A549 (cell line): Measurements from ENCODE around the gene SORCS2. TPM values are rescaled to one million over a fixed set of nuclear protein-coding genes. Genes with fewer than 3 reads are reported as not detected.

Experiments
- ATAC-seq, 2 experiments: fragments of 200-7000 bp in 1 of 2; fragments of >200 bp in 1 of 2; cut with Nextera tagmentation in 1 of 2; cut with Tn5 transposase in 1 of 2; 3 replicates each; pipeline versions ENCODE4 v1.8.0 to v1.9.1; 2018 to 2020; ENCODE audit warnings: mild to moderate bottlenecking in 1 of 2, moderate library complexity in 1 of 2
- CTCF ChIA-PET: fragments of 300-600 bp; sonication (Branson Sonifier 250); formaldehyde crosslinking; extraction: SDS; loops from one replicate; lab custom pipeline; 2021; ENCODE audit warnings: antibody characterized with exemption, inconsistent platforms; lab: Yijun Ruan, JAX
- POLR2A ChIA-PET: fragments of 350-600 bp; formaldehyde crosslinking; extraction: SDS; loops from one replicate; lab custom pipeline; 2021; ENCODE audit warnings: antibody characterized with exemption, inconsistent platforms; lab: Yijun Ruan, JAX
- DNase-seq, 2 experiments: peaks; one replicate each; pipeline versions ENCODE4 v3.0.0 to v3.0.0-alpha.2; 2011 to 2016; ENCODE audit warnings: low read depth in 1 of 2, low spot score in 1 of 2
- FAIRE-seq: peaks from 2 replicates; lab custom pipeline; 2011; peaks lifted over from hg19 to GRCh38; lab: Jason Lieb, UNC
- H3K27ac ChIP-seq, 2 experiments: fragments of >200 bp; sonication (Bioruptor Twin); formaldehyde crosslinking; 3 replicates each; pipeline ENCODE4 v1.5.1; 2016 to 2017
- H3K4me1 ChIP-seq: fragments of >200 bp; sonication (Bioruptor Twin); formaldehyde crosslinking; 3 replicates; pipeline ENCODE4 v1.6.1; 2016
- H3K4me2 ChIP-seq: fragments of >200 bp; sonication (Bioruptor Twin); formaldehyde crosslinking; 3 replicates; pipeline ENCODE4 v1.6.1; 2016
- H3K4me3 ChIP-seq: fragments of >200 bp; sonication (Bioruptor Twin); formaldehyde crosslinking; 3 replicates; pipeline ENCODE4 v1.5.1; 2016
- H3K9me3 ChIP-seq: fragments of >200 bp; sonication (Bioruptor Twin); formaldehyde crosslinking; 3 replicates; pipeline ENCODE4 v1.6.1; 2016
- BHLHE40 ChIP-seq: IDR thresholded peaks from 2 replicates; pipeline ENCODE4 v1.6.1; 2012; ENCODE audit warnings: low read depth, low read length, inconsistent platforms
- CBX2 ChIP-seq: fragments of 200-600 bp; sonication (generic); IDR thresholded peaks from 2 replicates; pipeline ENCODE4 v1.6.1; 2016; ENCODE audit warnings: low read depth, mild to moderate bottlenecking, borderline replicate concordance
- CHD2 ChIP-seq: fragments of 150-350 bp; IDR thresholded peaks from 2 replicates; pipeline ENCODE4 v1.6.1; 2014; ENCODE audit warnings: low read length; ENCODE audit not compliant: partially characterized antibody
- CHD4 ChIP-seq: fragments of 200-600 bp; sonication (generic); IDR thresholded peaks from 2 replicates; pipeline ENCODE4 v1.6.1; 2016; ENCODE audit warnings: antibody characterized with exemption, mild to moderate bottlenecking, borderline replicate concordance
- EHF ChIP-seq: fragments of 250-450 bp; sonication (Bioruptor Pico); IDR thresholded peaks from 2 replicates; pipeline ENCODE4 v1.5.0; 2020; ENCODE audit warnings: mild to moderate bottlenecking
- EHMT2 ChIP-seq: fragments of 200-600 bp; sonication (generic); IDR thresholded peaks from 2 replicates; pipeline ENCODE4 v1.6.1; 2016; ENCODE audit warnings: antibody characterized with exemption, low read depth, mild to moderate bottlenecking, moderate library complexity
- ELK1 ChIP-seq: fragments of 150-350 bp; IDR thresholded peaks from 2 replicates; pipeline ENCODE4 v1.6.1; 2014; ENCODE audit warnings: low read depth, mild to moderate bottlenecking, low read length
- EP300 ChIP-seq, 2 experiments: fragments of >200 bp; sonication (Bioruptor Twin); formaldehyde crosslinking; IDR thresholded peaks; 2 replicates in 1 of 2; 3 replicates in 1 of 2; pipeline ENCODE4 v1.6.1; 2016 to 2017
- FOXS1 ChIP-seq: fragments of 250-450 bp; sonication (Bioruptor Pico); IDR thresholded peaks from 2 replicates; pipeline ENCODE4 v1.5.0; 2020; ENCODE audit warnings: mild to moderate bottlenecking, moderate library complexity
- HES2 ChIP-seq: fragments of >200 bp; sonication (Bioruptor Twin); formaldehyde crosslinking; IDR thresholded peaks from 2 replicates; pipeline ENCODE4 v1.6.1; 2016
- HEYL ChIP-seq: fragments of 250-450 bp; sonication (Bioruptor Pico); IDR thresholded peaks from 2 replicates; pipeline ENCODE4 v1.8.0; 2021; ENCODE audit warnings: mild to moderate bottlenecking, moderate library complexity
- HOXB13 ChIP-seq: fragments of 250-450 bp; sonication (Bioruptor Pico); IDR thresholded peaks from 2 replicates; pipeline ENCODE4 v1.5.0; 2020; ENCODE audit warnings: low read depth, mild to moderate bottlenecking, moderate library complexity
- JUN ChIP-seq, 2 experiments: fragments of >200 bp; sonication (Bioruptor Twin); formaldehyde crosslinking; IDR thresholded peaks; 2 replicates in 1 of 2; 3 replicates in 1 of 2; pipeline ENCODE4 v1.6.1; 2016 to 2017
- JUNB ChIP-seq: fragments of >200 bp; sonication (Bioruptor Twin); formaldehyde crosslinking; IDR thresholded peaks from 2 replicates; pipeline ENCODE4 v1.6.1; 2016
- KDM5A ChIP-seq: fragments of 200-600 bp; sonication (generic); IDR thresholded peaks from 2 replicates; pipeline ENCODE4 v1.6.1; 2016; ENCODE audit warnings: antibody characterized with exemption, mild to moderate bottlenecking
- MYC ChIP-seq: IDR thresholded peaks from 2 replicates; pipeline ENCODE4 v1.6.1; 2012; ENCODE audit warnings: mild to moderate bottlenecking, inconsistent platforms, low read length, improper control_type of control experiment, borderline replicate concordance
- NFE2L2 ChIP-seq: fragments of 150-350 bp; conservative IDR thresholded peaks from 2 replicates; pipeline ENCODE4 v1.6.1; 2014; ENCODE audit warnings: low read length
- NPAS2 ChIP-seq: fragments of 250-450 bp; sonication (Bioruptor Pico); IDR thresholded peaks from 2 replicates; pipeline ENCODE4 v1.8.0; 2022; ENCODE audit warnings: mild to moderate bottlenecking, moderate library complexity, borderline replicate concordance
- NR3C1 ChIP-seq: fragments of >200 bp; sonication (Bioruptor Twin); formaldehyde crosslinking; IDR thresholded peaks from 3 replicates; pipeline ENCODE4 v1.6.1; 2017
- POLR2A ChIP-seq: IDR thresholded peaks from 2 replicates; pipeline ENCODE4 v1.6.1; 2012; ENCODE audit warnings: mild to moderate bottlenecking, low read length
- SREBF2 ChIP-seq: fragments of 450-650 bp; IDR thresholded peaks from 2 replicates; pipeline ENCODE4 v1.6.1; 2014; ENCODE audit warnings: mild to moderate bottlenecking, moderate library complexity
- TP53 ChIP-seq: fragments of 250-450 bp; sonication (Bioruptor Pico); IDR thresholded peaks from 2 replicates; pipeline ENCODE4 v1.5.0; 2021; ENCODE audit warnings: mild to moderate bottlenecking, moderate library complexity
- ZC3H11A ChIP-seq: fragments of 450-650 bp; IDR thresholded peaks from 2 replicates; pipeline ENCODE4 v1.6.1; 2014; ENCODE audit warnings: antibody characterized with exemption, mild to moderate bottlenecking
- ZFP36 ChIP-seq: fragments of 450-650 bp; IDR thresholded peaks from 2 replicates; pipeline ENCODE4 v1.6.1; 2014; ENCODE audit warnings: borderline replicate concordance; ENCODE audit not compliant: partially characterized antibody
- ZSCAN20 ChIP-seq: fragments of 250-450 bp; sonication (Bioruptor Pico); IDR thresholded peaks from 2 replicates; pipeline ENCODE4 v1.8.0; 2022; ENCODE audit warnings: mild to moderate bottlenecking, moderate library complexity
- WGBS: methylation state at CpG from one replicate; pipeline ENCODE4 v1.1.6; 2017; ENCODE audit errors: missing lambda C conversion rate; 5-methylcytosine and 5-hydroxymethylcytosine counted together
- polyA plus RNA-seq, 4 experiments: library from polyadenylated mRNA; depleted of rRNA in 3 of 4; stranded (reverse); fragments of >200 nt; fragmentation: RNase III in 1 of 4; extraction: RNeasy Plus Mini Kit Qiagen cat#74134 plus additional on column Dnase treatment in 1 of 4; gene quantifications; 2 replicates in 3 of 4; 3 replicates in 1 of 4; pipeline ENCODE4 v1.2.3, GENCODE V29; 2011 to 2017
- TF ChIP-seq, protein P1 (sequence below): fragments of 200-600 bp; sonication (generic); IDR thresholded peaks from 2 replicates; pipeline ENCODE4 v1.6.1; 2016; ENCODE audit warnings: antibody characterized with exemption, mild to moderate bottlenecking, moderate library complexity
- TF ChIP-seq, protein P2 (sequence below): IDR thresholded peaks from 2 replicates; pipeline ENCODE4 v1.6.1; 2012; ENCODE audit warnings: low read depth, borderline replicate concordance

Gene SORCS2
- polyA plus RNA-seq, 2 of the 4 experiments (the other 2 are of a cell fraction), result 1.4 to 4.6 TPM

DNA sequence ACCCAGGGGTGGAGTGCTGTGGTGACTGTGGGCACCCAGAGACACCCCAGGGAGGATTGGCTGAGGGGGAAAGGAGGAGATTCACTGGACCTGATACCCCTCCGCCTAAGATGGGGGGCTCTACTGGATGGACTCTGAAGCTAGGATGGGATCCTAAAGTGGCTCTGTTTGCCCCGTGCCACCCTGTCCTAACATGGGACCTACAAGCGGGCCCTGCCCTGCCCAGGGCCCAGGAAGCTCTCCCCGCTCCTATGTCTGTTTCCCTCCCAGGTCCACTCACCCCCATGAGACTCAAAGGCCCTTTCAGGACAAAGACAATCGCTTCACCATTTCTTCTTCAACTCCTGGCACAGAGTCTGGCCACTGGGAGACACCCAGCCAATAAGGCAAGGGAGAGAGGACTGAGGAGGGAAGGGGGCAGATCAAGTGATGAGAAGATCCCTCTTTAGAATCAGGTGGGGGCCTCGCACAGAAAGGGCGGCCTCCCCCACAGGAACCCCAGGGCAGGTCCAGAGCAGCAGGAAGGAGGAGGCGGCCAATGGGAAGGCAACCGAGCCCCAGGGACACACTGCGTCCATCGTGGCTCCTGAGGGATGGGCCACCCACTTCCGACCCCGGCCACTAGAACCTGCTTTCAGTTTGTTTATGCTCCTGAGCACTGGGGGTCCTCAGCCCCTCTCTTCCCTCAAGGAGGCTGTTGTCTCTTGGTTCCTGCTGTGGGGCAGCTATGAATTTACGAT is 592.0 kb downstream of the SORCS2 start:
- TF ChIP-seq ZFP36, result no peak
- TF ChIP-seq CBX2, result no peak
- TF ChIP-seq SREBF2, result no peak
- no peak for TF ChIP-seq ZC3H11A
- TF ChIP-seq HES2, result no peak
- TF ChIP-seq ELK1, result no peak
- no peak for TF ChIP-seq CHD4
- no peak for TF ChIP-seq MYC
- TF ChIP-seq EHMT2, result no peak
- TF ChIP-seq JUNB, result no peak
- TF ChIP-seq CHD2, result no peak
- TF ChIP-seq NPAS2 (CRISPR knock-in tag), result no peak
- no peak for TF ChIP-seq BHLHE40
- no peak for TF ChIP-seq EP300 (IDR thresholded peaks at IDR 0.05)
- no peak for TF ChIP-seq TP53 (CRISPR knock-in tag)
- TF ChIP-seq FOXS1, result no peak
- TF ChIP-seq JUN (IDR thresholded peaks at IDR 0.05), result no peak
- TF ChIP-seq NFE2L2, result no peak
- TF ChIP-seq KDM5A, result no peak
- no peak for TF ChIP-seq ZSCAN20
- Histone ChIP-seq H3K4me2 (no peak overlapping the region), H3K27ac (no peak overlapping the region), H3K4me1 (no peaks in the 10 kb centered on the region), H3K9me3 (no peaks in the 10 kb centered on the region), H3K4me3 (no peak overlapping the region)
- ChIA-PET CTCF (interaction anchor here (0.8 to 1.9 kb wide), 2 partner anchors 11 to 22 kb away, joined by 3 to 6 read pairs; no protein-coding TSS in a partner anchor), POLR2A (no interaction called here)
- FAIRE-seq (no peak), ATAC-seq (no peak), DNase-seq (no peak)
- 96% methylated on average over 10 of the region's 14 CpGs for WGBS

GRCh38 chr4:7785017-7785416 is 592.7 kb downstream of the SORCS2 start:
- no peak for DNase-seq
- Histone ChIP-seq H3K27ac (no peak overlapping the region), H3K4me2 (no peak overlapping the region), H3K4me3 (no peak overlapping the region), H3K9me3 (no peaks in the 10 kb centered on the region), H3K4me1 (no peaks in the 10 kb centered on the region)
- ATAC-seq, result no peak
- no peak for FAIRE-seq
- 90% methylated on average over 11 of the region's 11 CpGs for WGBS
- TF ChIP-seq NR3C1 (no peak), HOXB13 (no peak), EHMT2 (no peak), EHF (CRISPR knock-in tag) (no peak), HEYL (CRISPR knock-in tag) (no peak), ZC3H11A (no peak), SREBF2 (no peak), JUNB (no peak), KDM5A (no peak), POLR2A (no peak), ELK1 (no peak), ZSCAN20 (no peak), NFE2L2 (no peak), BHLHE40 (no peak)
- TF ChIP-seq, protein P1, sequence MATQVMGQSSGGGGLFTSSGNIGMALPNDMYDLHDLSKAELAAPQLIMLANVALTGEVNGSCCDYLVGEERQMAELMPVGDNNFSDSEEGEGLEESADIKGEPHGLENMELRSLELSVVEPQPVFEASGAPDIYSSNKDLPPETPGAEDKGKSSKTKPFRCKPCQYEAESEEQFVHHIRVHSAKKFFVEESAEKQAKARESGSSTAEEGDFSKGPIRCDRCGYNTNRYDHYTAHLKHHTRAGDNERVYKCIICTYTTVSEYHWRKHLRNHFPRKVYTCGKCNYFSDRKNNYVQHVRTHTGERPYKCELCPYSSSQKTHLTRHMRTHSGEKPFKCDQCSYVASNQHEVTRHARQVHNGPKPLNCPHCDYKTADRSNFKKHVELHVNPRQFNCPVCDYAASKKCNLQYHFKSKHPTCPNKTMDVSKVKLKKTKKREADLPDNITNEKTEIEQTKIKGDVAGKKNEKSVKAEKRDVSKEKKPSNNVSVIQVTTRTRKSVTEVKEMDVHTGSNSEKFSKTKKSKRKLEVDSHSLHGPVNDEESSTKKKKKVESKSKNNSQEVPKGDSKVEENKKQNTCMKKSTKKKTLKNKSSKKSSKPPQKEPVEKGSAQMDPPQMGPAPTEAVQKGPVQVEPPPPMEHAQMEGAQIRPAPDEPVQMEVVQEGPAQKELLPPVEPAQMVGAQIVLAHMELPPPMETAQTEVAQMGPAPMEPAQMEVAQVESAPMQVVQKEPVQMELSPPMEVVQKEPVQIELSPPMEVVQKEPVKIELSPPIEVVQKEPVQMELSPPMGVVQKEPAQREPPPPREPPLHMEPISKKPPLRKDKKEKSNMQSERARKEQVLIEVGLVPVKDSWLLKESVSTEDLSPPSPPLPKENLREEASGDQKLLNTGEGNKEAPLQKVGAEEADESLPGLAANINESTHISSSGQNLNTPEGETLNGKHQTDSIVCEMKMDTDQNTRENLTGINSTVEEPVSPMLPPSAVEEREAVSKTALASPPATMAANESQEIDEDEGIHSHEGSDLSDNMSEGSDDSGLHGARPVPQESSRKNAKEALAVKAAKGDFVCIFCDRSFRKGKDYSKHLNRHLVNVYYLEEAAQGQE, result no peak
- TF ChIP-seq, protein P2, sequence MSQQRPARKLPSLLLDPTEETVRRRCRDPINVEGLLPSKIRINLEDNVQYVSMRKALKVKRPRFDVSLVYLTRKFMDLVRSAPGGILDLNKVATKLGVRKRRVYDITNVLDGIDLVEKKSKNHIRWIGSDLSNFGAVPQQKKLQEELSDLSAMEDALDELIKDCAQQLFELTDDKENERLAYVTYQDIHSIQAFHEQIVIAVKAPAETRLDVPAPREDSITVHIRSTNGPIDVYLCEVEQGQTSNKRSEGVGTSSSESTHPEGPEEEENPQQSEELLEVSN, result no peak
- ChIA-PET POLR2A (no interaction called here), CTCF (interaction anchor here (0.8 kb wide), 1 partner anchor 12 kb away, joined by 3 read pairs; no protein-coding TSS in a partner anchor)
